Subcutaneous adipose tissue (tissue), 4 donors: ENCODE measurements around the gene MACROH2A2. TPM values are rescaled to one million over a fixed set of nuclear protein-coding genes. Genes with fewer than 3 reads are reported as not detected.

Source experiments
- CTCF ChIP-seq: fragments of 450-650 bp; IDR thresholded peaks from one replicate; pipeline ENCODE4 v1.5.1; 2016; ENCODE audit warnings: low read depth, mild to moderate bottlenecking, control low read depth, antibody characterized with exemption, moderate library complexity
- total RNA-seq, 4 donors: library from RNA; depleted of rRNA; stranded (reverse); fragments of >200 nt; gene quantifications; one replicate each; pipeline ENCODE4 v1.1.0, GENCODE V29; 2016

MACROH2A2 gene
- total RNA-seq, 4 donors from 2014 or later = 0.57 to 3.1 (median 2.4) TPM

GRCh38 chr10:70142555-70142954, 89.9 kb downstream of the MACROH2A2 start:
- TF ChIP-seq CTCF = no peak

GRCh38 chr10:70144372-70145110, 91.9 kb downstream of the MACROH2A2 start:
- no peak for TF ChIP-seq CTCF

GRCh38 chr10:70145166-70145665, 92.6 kb downstream of the MACROH2A2 start:
- TF ChIP-seq CTCF = no peak

- no peak for TF ChIP-seq CTCF
Measured at GRCh38 chr10:70145666-70146488, 93.2 kb downstream of the MACROH2A2 start.

- TF ChIP-seq CTCF = no peak
Measured at GRCh38 chr10:70146489-70147258, 94.0 kb downstream of the MACROH2A2 start, which contains the start of gene TYSND1. TSS of gene TYSND1 (minus strand) at chr10:70146700. CDS start at chr10:70146586, 114 bp downstream.

GRCh38 chr10:70147259-70147625, 94.6 kb downstream of the MACROH2A2 start:
- no peak for TF ChIP-seq CTCF

- TF ChIP-seq CTCF = no peak
Measured at GRCh38 chr10:70148516-70148915, 95.9 kb downstream of the MACROH2A2 start.
